Subcutaneous adipose tissue (tissue), 4 donors: Measurements from ENCODE around the gene SLC6A7. TPM values are rescaled to one million over a fixed set of nuclear protein-coding genes. Genes with fewer than 3 reads are reported as not detected.

ENCODE experiments used
- total RNA-seq, 4 donors: library from RNA; depleted of rRNA; stranded (reverse); fragments of >200 nt; gene quantifications; one replicate each; pipeline ENCODE4 v1.1.0, GENCODE V29; 2016
- TF ChIP-seq, protein P1 (sequence below): fragments of 450-650 bp; IDR thresholded peaks from one replicate; pipeline ENCODE4 v1.5.1; 2016; ENCODE audit warnings: low read depth, mild to moderate bottlenecking, control low read depth, antibody characterized with exemption, moderate library complexity

SLC6A7 gene
- under 1 TPM in 1 of 4 donors, not detected in 3; 0.17 TPM for total RNA-seq

DNA sequence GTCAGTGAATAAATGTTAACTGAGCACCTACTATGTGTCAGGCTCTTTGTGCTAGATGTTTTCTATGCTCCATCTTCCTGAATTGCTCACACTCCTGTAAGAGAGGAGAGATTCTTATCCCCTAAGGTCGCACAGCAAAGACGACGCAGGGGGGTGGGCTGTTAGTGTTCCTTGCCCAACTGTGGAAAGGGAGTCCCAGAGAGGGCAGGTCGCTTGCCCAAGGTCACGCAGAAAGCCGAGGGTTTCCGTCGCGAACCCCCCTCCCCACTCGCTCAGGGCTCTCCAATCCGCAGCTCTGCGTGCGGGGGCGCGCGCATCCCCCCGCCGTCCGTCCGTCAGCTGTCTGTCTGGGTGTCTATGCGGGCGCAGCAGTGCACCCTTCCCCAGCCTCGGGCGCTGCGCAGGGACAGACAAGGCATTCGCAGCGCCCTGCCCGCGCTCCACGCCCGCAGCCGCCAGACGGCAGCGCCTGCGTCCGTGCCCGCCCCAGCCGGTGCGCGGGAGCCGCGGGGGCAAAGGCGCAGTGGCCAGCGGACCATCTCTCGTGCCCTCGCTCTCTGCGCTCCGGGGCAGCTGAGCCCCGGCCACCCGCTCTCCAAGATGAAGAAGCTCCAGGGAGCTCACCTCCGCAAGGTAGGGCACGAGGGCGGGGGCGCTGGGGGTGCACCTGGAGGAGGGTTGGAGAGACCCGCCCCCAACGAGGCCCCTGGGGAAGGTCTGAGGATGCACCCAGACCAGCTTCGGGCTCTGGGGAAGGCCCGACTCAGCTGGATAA is at the start of gene SLC6A7:
Gene SLC6A7, plus strand, starts transcription at position 335 of the 775 bp plus-strand sequence. Its CDS starts 266 bp downstream, at position 601.
- TF ChIP-seq, protein P1, sequence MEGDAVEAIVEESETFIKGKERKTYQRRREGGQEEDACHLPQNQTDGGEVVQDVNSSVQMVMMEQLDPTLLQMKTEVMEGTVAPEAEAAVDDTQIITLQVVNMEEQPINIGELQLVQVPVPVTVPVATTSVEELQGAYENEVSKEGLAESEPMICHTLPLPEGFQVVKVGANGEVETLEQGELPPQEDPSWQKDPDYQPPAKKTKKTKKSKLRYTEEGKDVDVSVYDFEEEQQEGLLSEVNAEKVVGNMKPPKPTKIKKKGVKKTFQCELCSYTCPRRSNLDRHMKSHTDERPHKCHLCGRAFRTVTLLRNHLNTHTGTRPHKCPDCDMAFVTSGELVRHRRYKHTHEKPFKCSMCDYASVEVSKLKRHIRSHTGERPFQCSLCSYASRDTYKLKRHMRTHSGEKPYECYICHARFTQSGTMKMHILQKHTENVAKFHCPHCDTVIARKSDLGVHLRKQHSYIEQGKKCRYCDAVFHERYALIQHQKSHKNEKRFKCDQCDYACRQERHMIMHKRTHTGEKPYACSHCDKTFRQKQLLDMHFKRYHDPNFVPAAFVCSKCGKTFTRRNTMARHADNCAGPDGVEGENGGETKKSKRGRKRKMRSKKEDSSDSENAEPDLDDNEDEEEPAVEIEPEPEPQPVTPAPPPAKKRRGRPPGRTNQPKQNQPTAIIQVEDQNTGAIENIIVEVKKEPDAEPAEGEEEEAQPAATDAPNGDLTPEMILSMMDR, result no peak

DNA sequence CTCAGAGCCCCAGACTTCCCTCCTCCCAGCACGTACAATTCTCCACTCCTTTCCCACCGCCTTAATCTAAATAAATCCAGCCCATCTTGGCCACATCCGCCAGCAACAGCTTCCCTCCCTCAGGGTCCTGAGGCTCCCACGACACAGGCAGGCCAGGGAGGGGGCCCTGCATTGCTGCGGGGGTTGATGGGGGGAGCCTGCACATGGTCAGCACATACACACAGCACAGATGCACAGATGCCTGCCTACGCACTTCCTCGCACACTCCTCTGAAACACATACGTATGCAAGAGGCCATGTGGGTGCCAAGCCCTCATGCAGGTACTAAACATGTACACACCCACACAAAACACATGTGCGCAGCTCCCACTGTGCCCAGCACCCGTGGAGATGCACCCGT is 49.0 kb upstream of the SLC6A7 start:
- TF ChIP-seq, protein P1, result no peak

DNA sequence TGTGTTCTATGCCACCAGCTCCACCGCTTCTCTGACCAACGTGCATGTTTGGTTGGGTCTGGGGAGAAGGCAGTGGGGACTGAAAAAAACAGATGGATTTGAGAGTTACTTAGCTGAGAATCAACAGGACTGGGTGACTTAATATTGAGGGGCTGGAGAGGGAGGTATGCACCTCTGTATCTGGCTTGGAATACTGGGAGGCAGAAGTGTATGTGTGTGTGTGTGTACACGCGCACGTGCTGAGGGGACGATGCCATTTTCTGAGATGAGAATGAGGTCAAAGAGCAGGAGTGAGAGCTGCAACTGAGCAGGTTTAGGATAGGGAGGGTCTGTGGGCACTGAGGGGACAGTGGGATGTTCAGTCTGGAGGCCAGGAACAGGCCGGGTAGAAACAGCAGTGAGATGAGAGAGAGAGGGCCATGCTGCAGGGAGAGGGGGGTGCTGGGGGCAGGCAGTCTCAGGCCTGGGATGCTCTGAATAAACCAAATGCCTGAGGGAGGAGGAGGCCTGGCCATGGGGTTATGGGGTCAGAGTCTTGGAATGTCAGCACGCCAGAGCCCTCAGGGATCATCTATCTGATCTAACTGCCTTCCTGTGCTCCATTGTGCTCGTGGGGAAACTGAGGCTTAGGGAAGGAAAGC is 48.2 kb upstream of the SLC6A7 start:
- TF ChIP-seq, protein P1, result no peak

DNA sequence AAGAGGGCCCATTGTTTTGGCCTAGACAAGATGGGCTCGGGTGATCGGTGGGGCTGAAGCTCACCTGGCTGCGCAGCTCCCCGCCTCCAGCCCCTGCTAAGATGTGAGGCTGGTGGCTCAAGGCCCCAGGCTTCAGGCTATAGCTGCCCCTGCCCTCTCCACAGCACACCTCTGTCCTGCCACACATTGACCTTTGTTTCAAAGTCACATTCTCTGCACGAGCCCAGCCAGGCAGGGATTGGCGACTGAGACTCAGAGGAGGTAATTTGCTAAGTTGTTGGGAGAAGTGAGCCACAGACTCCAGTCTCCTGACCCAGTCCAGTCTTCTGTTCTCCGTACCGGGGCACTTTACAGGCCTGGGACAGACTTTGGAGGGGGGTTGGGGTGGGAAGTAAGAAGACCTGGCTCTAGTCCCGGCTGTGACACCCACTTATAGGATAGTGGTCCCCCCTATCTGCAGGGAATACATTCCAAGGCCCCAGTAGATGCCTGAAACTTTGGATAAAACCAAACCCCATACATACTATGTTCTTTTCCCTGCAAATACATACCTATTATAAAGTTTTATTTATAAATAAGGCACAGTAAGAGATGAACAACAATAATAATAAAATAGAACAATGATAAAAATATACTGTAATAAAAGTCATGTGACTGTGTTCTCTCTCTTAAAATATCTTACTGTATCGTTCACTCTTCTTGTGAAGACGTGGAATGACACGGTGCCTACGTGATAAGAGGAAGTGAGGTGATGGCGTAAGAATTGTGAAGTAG is 47.5 kb upstream of the SLC6A7 start:
- TF ChIP-seq, protein P1, result no peak

DNA sequence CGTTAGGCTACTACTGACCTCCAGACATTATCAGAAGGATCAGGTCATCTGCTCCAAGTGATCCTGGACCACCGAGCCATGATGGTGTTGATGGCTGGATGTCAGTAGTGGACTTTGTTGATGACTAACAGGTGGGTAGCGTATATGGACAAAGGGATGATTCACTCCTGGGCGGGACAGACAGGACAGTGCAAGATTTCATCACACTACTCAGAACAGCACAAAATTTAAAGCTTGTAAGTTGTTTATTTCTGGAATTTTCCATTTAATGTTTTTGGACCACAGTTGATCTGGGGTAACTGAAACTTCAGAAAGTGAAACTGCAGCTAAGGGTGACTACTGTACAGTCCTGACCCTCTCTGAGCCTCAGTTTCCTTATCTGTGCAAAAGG is 46.9 kb upstream of the SLC6A7 start:
- TF ChIP-seq, protein P1, result no peak

DNA sequence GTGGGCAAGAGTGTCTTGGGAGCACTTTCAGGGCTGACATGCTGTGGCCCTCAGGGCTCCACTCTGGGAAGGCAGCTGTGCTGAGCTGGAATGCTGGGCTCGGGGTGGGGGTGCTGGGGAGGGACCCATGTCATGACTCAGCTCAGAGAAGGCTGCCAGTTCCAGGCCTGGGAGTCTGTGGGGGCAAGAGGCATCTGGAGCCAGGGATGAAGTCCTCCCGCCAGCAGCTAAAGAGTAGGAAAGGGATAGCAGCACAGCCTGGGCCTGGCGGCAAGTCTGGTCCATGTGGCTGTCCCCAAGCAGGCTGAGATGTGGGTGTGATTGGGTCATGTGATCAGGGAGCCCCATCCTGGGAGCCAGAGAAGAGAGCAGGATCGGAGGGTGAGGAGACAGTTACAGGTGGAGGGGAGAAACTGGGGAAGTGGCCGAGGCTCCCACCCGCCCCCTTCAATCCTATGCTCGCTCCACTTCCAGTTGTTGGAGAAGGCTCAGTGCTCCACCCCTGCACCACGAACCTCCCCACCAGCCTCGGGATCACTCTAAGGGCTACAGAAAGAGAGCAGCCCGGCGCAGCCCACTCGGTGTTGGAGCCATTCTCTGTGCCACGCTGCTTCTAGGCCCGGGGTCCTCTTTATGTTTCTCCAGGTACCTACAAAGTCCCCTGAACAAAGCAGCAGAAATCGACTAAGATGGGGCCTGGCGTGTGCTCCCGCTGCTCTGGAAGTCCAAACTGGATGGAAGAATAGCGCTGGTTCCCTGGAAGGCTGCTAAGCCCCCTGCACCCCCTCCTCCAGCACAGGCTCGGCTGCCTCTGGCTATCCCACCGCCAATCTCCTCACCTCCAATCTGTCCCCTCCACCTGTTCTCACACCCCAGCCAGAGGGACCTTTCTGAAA is 46.3 kb upstream of the SLC6A7 start:
- TF ChIP-seq, protein P1, result no peak
